Stimulated activated CD4-positive, alpha-beta T cell treated with anti-CD3 and anti-CD28 coated beads, TNF-alpha, amount 100 ng/mL, for 1 hour (primary cell): ENCODE results near the gene RAI1.

Source experiments
- DNase-seq, 3 donors: peaks; one replicate each; pipeline ENCODE4 v3.0.0-alpha.2; 2020; ENCODE audit warnings: low read depth in 3 of 3, low spot score in 1 of 3

The RAI1 gene

DNA sequence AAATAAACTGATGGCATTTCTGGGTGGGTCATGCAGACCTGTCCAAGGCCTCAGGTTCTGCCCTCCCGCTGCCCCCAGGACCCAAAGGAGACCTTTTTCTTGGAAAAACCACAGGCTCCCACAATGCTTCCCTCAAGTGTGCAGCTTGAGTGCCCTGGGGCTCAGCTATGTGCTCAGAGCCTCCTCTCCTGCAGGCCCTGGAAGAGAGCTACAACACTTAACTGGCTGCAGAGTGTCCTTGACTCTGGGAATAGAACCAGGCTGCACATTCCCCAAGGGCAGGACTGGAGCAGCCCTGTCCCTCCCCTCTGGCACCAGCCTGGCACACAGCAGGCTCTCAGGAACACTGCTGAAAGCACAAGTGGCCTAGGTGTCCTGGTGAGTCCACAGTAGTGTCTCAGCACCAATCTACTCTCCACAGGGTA is 160.4 kb downstream of the RAI1 start:
- DNase-seq = no peak

DNA sequence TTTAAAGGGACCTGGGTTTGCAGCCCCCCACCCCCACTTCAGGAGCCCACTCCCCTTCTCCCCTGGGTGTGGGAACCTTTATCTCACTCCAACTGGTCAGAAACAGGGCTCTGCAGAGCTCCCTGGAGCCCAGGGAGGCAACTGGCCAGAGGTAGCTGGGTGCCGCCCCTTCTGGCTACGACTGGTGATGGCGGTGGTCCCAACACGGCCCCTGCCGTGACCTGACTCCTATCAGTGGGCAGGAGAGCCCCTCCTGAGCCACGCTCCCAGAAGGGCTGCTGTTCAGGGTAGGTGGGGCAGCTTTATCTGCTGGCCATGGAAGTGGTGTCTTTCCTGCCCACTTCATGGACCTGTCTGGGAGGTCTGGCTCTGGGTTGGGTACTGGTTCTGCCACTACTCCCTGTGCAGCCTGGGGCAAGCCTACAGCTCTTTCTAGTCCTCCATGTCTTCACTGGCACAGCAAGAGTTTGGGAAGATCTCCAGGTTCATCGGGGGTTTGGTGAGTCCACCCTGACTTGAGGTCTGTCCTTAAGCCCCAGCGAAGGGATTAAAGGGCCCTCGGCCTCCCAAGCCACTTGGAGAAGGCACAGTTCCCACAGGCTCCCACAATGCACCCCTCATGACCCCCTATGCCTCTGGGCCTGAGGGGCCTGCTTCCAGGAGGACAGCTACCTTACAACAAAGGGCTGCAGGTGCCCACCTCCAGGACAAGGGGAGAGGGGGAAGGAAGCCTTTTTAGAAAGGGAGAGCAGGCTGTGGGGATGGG is 161.0 kb downstream of the RAI1 start:
- DNase-seq = no peak

GRCh38 chr17:17843096-17843495 is 161.8 kb downstream of the RAI1 start:
- no peak for DNase-seq

DNA sequence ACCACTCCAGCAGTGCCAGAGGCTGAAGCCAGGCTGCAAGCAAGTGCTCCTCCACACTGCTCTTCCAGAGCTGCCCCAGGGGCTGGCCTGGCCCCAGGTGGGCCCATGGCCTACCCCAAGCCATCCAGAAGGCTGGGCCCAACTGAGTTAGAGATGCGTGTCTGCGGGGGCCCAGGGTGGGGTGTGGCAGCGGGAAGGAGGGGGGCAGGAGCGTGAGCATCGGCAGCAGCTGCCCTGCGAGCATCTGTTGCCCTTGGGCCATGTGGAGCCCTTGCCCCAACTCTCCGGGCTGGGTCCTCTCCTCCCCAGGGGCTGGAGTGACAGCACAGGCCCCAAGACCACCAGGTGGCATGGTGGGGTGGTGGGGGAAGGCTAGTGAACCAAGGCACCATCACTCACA is 162.8 kb downstream of the RAI1 start:
- no peak for DNase-seq

- no peak for DNase-seq
These were observed 163.2 kb downstream of the RAI1 start for GRCh38 chr17:17844500-17844899.

GRCh38 chr17:17845046-17845775 is 164.0 kb downstream of the RAI1 start:
- DNase-seq = no peak

GRCh38 chr17:17846003-17846402 is 164.7 kb downstream of the RAI1 start:
- no peak for DNase-seq

GRCh38 chr17:17846645-17847044 is 165.4 kb downstream of the RAI1 start:
- no peak for DNase-seq

- no peak for DNase-seq
These were observed 165.9 kb downstream of the RAI1 start for GRCh38 chr17:17847118-17847689.

DNA sequence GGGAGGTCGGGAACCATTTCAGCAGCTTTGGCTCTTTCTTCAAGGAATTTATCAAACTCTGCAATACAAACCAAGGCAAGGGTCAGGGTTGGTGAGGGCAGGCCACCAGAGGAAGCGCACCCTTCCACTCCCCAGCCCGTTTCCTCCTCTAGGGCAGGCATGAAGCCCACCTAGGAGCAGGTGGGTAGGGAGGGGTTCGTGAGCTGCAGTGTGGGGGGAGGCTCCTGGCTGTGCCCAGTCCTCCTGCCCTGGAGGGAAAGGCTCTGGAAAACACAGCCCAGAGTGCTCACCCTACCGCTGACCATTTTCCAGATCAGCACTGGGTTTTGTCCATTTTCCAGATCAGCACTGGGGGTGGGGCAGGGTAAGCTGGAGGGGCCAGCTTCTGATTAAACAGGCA is 166.5 kb downstream of the RAI1 start:
- DNase-seq = no peak

GRCh38 chr17:17848311-17849082 is 167.2 kb downstream of the RAI1 start:
- no peak for DNase-seq

DNA sequence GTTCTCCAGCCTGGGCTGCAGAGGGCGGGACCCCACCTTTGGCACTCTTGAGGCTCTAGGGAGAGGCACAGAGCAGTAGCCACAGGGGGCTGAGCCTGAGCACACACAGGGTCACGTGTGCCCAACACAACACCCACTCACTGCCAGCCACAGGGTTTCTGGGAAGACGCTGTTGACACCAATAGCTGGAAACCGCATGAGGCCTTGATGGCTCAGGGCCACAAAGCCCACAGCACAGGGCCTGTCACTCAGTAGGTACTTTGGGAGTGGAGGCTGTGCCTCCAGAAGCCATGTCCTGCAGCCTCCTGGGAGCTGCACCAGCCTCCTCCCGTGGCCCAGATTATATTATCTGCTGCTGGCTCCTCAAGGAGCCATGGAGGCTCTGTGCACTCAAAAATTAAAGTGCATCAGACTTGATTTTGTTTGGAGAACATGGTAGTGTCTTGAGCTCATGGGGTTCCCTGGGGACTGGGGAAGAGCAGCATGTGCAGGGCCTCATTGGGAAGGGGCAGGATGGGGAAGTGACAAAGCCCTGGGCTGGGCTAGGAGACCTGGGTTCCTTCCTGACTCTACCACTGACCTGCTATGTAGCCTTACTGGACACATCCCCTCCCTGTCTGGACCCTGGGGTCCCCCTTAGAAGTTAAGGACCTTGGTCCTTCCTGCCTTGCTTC is 168.0 kb downstream of the RAI1 start:
- DNase-seq = peak; percentile 52 to 60 (median 59)

DNA sequence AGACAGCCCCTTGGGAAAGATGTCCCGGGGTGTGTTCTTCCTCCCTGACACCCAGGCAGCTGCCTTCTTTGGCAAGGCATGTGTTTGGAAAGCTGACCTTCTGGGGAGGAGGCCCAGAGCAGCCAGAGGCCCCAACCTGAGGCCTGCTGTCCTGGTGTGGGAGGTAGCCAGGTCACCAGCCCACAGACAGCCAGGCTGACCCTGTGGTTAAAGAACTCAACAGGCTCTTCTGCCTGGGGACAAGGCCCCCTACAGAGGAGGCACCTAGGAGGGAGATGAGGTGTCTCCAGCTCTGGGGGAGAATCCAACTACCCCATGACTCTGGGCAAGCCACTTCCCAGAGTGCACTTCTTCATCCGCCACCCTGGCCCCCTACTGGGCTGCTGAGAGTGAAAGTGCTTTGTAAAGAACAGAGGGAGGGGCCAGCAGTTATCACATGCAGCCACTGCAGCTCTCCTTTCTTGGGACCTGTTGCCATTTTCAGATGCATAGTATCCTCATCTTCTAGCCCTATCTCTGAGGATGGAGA is 168.7 kb downstream of the RAI1 start:
- no peak for DNase-seq

GRCh38 chr17:17851103-17852002 is 170.1 kb downstream of the RAI1 start:
- no peak for DNase-seq

- DNase-seq = no peak
These were observed 171.7 kb downstream of the RAI1 start for GRCh38 chr17:17852930-17853329.

DNA sequence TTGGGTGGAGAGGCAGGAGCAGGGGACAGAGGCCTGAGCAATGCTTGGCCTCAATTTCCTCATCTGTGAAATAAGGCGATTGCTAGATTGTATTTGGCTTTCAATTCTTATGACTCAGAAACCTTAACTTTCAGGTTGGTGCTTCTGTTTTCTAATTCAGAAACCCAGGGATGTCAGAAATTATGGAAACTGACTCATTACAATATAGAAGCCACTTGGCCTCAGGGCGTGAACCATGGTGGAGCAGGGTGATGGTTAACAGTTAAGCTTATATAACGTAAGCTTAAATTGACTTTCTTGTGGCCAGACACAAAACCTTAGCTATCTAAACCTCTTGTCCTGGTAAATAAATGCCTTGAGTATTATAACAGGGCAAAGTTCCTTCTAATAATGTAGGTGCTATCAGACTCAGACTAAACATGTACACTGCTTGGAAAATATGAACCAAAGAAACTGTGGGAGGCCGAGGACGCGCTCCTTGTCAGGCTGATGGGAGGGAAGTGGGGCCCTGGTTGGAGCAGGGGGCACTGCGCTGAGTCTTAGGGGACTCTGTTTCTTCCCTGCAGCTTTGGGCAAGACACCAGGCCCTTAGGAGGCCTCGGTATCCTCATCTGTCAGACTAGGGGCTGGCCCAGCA is 172.7 kb downstream of the RAI1 start:
- DNase-seq = no peak

DNA sequence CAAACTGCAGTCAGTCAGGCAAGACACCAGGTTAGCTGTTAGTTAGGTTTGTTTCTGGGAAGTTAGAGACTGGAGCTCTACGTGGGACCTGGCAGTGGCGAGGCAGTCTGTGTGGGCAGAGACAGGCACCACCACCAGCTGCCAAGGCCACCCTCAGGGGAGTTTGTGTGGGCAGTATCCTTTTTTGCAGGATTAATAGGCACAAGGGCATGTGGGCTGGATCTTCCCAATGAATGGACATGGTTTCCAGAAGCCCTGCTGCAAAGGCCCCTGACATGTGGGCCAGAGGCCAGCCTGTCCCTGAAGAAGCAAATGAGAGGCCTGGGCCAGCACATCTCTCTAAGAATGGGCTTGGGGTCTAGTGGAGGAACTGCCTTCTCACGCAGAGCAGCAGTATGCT is 174.7 kb downstream of the RAI1 start:
- DNase-seq = no peak

GRCh38 chr17:17856386-17856785 is 175.1 kb downstream of the RAI1 start:
- no peak for DNase-seq

DNA sequence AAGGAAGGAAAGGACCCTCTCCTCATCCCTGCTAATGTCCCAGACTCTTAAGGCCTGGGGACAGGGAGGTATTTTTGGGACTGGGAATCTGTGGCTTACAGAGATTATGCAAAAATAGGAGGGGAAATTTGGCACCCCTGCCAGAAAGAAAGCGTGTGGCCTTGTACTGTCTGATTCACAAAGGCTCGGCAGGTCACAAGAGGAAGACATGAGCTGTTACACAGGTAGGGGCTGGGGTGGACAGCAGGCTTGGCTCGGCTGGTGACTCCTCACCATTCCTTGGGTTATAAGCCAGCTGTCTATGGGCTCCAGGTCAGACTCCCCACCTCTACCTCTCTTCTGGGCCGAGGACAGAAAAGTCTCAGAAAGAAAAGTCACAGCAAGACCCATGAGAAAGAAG is 176.2 kb downstream of the RAI1 start:
- no peak for DNase-seq
